PFSK-1 (cell line): ENCODE measurements around the gene PTPRN2.

Source experiments
- FOXP2 ChIP-seq: optimal IDR thresholded peaks from 2 replicates; pipeline ENCODE3; 2011; ENCODE audit warnings: borderline replicate concordance, control low read depth, inconsistent platforms; ENCODE audit not compliant: insufficient read depth; ENCODE audit errors: extremely low read length, extremely low read depth
- POLR2AphosphoS5 ChIP-seq: IDR thresholded peaks from 2 replicates; pipeline ENCODE4 v1.6.1; 2012; ENCODE audit warnings: low read depth, mild to moderate bottlenecking, control low read depth, low read length, moderate library complexity
- SIN3A ChIP-seq: IDR thresholded peaks from 2 replicates; pipeline ENCODE4 v1.6.1; 2012; ENCODE audit warnings: mild to moderate bottlenecking, low read length, moderate library complexity, borderline replicate concordance; ENCODE audit not compliant: insufficient read depth
- TAF1 ChIP-seq: IDR thresholded peaks from 2 replicates; pipeline ENCODE4 v1.6.1; 2012; ENCODE audit warnings: low read length, control low read depth, borderline replicate concordance; ENCODE audit not compliant: insufficient read depth
- TF ChIP-seq, protein P1 (sequence below), 2 experiments: IDR thresholded peaks; 2 replicates each; pipeline versions ENCODE4 v1.6.1 to v1.8.0; 2011 to 2012; ENCODE audit warnings: low read depth in 2 of 2, low read length in 2 of 2, control low read depth in 1 of 2, inconsistent platforms in 1 of 2, mild to moderate bottlenecking in 1 of 2, moderate library complexity in 1 of 2; ENCODE audit not compliant: insufficient read depth in 1 of 2

PTPRN2 gene

GRCh38 chr7:158415316-158415715 is 172.3 kb downstream of the PTPRN2 start:
- TF ChIP-seq FOXP2 (no peak), POLR2AphosphoS5 (no peak), SIN3A (no peak), TAF1 (no peak)
- TF ChIP-seq, protein P1, sequence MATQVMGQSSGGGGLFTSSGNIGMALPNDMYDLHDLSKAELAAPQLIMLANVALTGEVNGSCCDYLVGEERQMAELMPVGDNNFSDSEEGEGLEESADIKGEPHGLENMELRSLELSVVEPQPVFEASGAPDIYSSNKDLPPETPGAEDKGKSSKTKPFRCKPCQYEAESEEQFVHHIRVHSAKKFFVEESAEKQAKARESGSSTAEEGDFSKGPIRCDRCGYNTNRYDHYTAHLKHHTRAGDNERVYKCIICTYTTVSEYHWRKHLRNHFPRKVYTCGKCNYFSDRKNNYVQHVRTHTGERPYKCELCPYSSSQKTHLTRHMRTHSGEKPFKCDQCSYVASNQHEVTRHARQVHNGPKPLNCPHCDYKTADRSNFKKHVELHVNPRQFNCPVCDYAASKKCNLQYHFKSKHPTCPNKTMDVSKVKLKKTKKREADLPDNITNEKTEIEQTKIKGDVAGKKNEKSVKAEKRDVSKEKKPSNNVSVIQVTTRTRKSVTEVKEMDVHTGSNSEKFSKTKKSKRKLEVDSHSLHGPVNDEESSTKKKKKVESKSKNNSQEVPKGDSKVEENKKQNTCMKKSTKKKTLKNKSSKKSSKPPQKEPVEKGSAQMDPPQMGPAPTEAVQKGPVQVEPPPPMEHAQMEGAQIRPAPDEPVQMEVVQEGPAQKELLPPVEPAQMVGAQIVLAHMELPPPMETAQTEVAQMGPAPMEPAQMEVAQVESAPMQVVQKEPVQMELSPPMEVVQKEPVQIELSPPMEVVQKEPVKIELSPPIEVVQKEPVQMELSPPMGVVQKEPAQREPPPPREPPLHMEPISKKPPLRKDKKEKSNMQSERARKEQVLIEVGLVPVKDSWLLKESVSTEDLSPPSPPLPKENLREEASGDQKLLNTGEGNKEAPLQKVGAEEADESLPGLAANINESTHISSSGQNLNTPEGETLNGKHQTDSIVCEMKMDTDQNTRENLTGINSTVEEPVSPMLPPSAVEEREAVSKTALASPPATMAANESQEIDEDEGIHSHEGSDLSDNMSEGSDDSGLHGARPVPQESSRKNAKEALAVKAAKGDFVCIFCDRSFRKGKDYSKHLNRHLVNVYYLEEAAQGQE (IDR thresholded peaks at IDR 0.05; ENCODE audit: insufficient read depth in 1 of 2, low read depth in 2 of 2, low read length in 2 of 2): no peak

GRCh38 chr7:158414486-158414961 is 173.1 kb downstream of the PTPRN2 start:
- TF ChIP-seq POLR2AphosphoS5 (no peak), SIN3A (no peak), FOXP2 (no peak), TAF1 (no peak)
- TF ChIP-seq, protein P1 (IDR thresholded peaks at IDR 0.05; ENCODE audit: insufficient read depth in 1 of 2, low read depth in 2 of 2, low read length in 2 of 2): no peak

GRCh38 chr7:158414002-158414401 is 173.6 kb downstream of the PTPRN2 start:
- TF ChIP-seq SIN3A (no peak), TAF1 (no peak), FOXP2 (no peak), POLR2AphosphoS5 (no peak)
- TF ChIP-seq, protein P1 (IDR thresholded peaks at IDR 0.05; ENCODE audit: insufficient read depth in 1 of 2, low read depth in 2 of 2, low read length in 2 of 2): no peak

- TF ChIP-seq SIN3A: no peak
- TF ChIP-seq FOXP2: no peak
- TF ChIP-seq POLR2AphosphoS5: no peak
- TF ChIP-seq, protein P1 (IDR thresholded peaks at IDR 0.05; ENCODE audit: insufficient read depth in 1 of 2, low read depth in 2 of 2, low read length in 2 of 2): no peak
- no peak for TF ChIP-seq TAF1
Measured at GRCh38 chr7:158411232-158411950, 176.2 kb downstream of the PTPRN2 start.
